Tongue (tissue), 2 donors: ENCODE data around the gene ACSS1. TPM values are rescaled to one million over a fixed set of nuclear protein-coding genes. Genes with fewer than 3 reads are reported as not detected.

Experiments used
- DNase-seq: peaks from one replicate; pipeline ENCODE4 v3.0.0-alpha.2; 2015
- total RNA-seq: library from RNA; depleted of rRNA; stranded (reverse); fragments of >200 nt; gene quantifications from one replicate; pipeline ENCODE4 v1.2.3, GENCODE V29; 2014

Gene ACSS1
- 21.3 TPM for total RNA-seq

GRCh38 chr20:25058051-25058846 is at the start of gene ACSS1:
TSS of gene ACSS1 (minus strand) at chr20:25058139. CDS start at chr20:25058102, 37 bp downstream.
- peak; percentile 74 for DNase-seq

GRCh38 chr20:25103526-25103925 is 45.6 kb upstream of the ACSS1 start:
- no peak for DNase-seq

- DNase-seq, result peak; percentile 48
These were observed 43.0 kb upstream of the ACSS1 start for GRCh38 chr20:25100914-25101313.

GRCh38 chr20:25099601-25100140 is 41.7 kb upstream of the ACSS1 start:
- DNase-seq, result no peak

GRCh38 chr20:25097498-25097897 is 39.6 kb upstream of the ACSS1 start:
- no peak for DNase-seq

- DNase-seq, result no peak
These were observed 32.8 kb upstream of the ACSS1 start for GRCh38 chr20:25090492-25091429.

- no peak for DNase-seq
These were observed 31.7 kb upstream of the ACSS1 start for GRCh38 chr20:25089662-25090061.

GRCh38 chr20:25089096-25089495 is 31.2 kb upstream of the ACSS1 start:
- no peak for DNase-seq

- DNase-seq, result no peak
These were observed 30.3 kb upstream of the ACSS1 start for GRCh38 chr20:25088267-25088666.

GRCh38 chr20:25087186-25087929 is 29.4 kb upstream of the ACSS1 start:
- DNase-seq, result no peak

- DNase-seq, result no peak
These were observed 28.0 kb upstream of the ACSS1 start for GRCh38 chr20:25085756-25086495.

GRCh38 chr20:25084626-25085187 is 26.8 kb upstream of the ACSS1 start:
- DNase-seq, result no peak

GRCh38 chr20:25083773-25084625 is 26.1 kb upstream of the ACSS1 start:
- DNase-seq, result no peak

GRCh38 chr20:25083141-25083772 is 25.3 kb upstream of the ACSS1 start:
- no peak for DNase-seq

GRCh38 chr20:25082498-25082873 is 24.5 kb upstream of the ACSS1 start:
- DNase-seq, result no peak

- DNase-seq, result no peak
These were observed 24.0 kb upstream of the ACSS1 start, which contains the start of gene VSX1 for GRCh38 chr20:25081730-25082497. TSS of gene VSX1 (minus strand) at chr20:25082141. CDS start at chr20:25082096, 45 bp downstream.

GRCh38 chr20:25081065-25081729 is 23.3 kb upstream of the ACSS1 start:
- DNase-seq, result peak; percentile 79

- DNase-seq, result no peak
These were observed 21.2 kb upstream of the ACSS1 start for GRCh38 chr20:25079171-25079570.
